Activated CD8-positive, alpha-beta T cell treated with anti-CD3 and anti-CD28 coated beads for 36 hours (primary cell): ENCODE results near the gene RCAN2. TPM values are rescaled to one million over a fixed set of nuclear protein-coding genes. Genes with fewer than 3 reads are reported as not detected.

Experiments used
- ATAC-seq: fragments of 200-7000 bp; cut with Tn5 transposase; one replicate; pipeline ENCODE4 v1.10.0; 2021; ENCODE audit warnings: mild to moderate bottlenecking, moderate library complexity
- CTCF ChIA-PET: fragments of 350-600 bp; sonication (Branson Sonifier 250); formaldehyde crosslinking; loops from one replicate; lab custom pipeline; 2021; ENCODE audit warnings: antibody characterized with exemption; lab: Charles Lee
- POLR2A ChIA-PET: fragments of 350-600 bp; sonication (Branson Sonifier 250); formaldehyde crosslinking; loops from one replicate; lab custom pipeline; 2021; ENCODE audit warnings: antibody characterized with exemption; lab: Charles Lee
- DNase-seq: peaks from one replicate; pipeline ENCODE4 v3.0.0-alpha.2; 2020
- H3K27ac Mint-ChIP-seq: one replicate; pipeline ENCODE4 v1.8.0; 2021; ENCODE audit warnings: mild to moderate bottlenecking, mixed read lengths
- H3K27me3 Mint-ChIP-seq: one replicate; pipeline ENCODE4 v1.8.0; 2021; ENCODE audit warnings: mixed read lengths
- H3K36me3 Mint-ChIP-seq: one replicate; pipeline ENCODE4 v1.8.0; 2021; ENCODE audit warnings: low read depth, mixed read lengths
- H3K4me1 Mint-ChIP-seq: one replicate; pipeline ENCODE4 v1.8.0; 2021; ENCODE audit warnings: low read depth, mixed read lengths
- H3K4me3 Mint-ChIP-seq: one replicate; pipeline ENCODE4 v1.8.0; 2021; ENCODE audit warnings: mild to moderate bottlenecking, moderate library complexity, mixed read lengths
- H3K9me3 Mint-ChIP-seq: one replicate; pipeline ENCODE4 v1.8.0; 2021; ENCODE audit warnings: mixed read lengths
- intact Hi-C: fragments of 100-400 bp; cut with micrococcal nuclease; formaldehyde crosslinking; loops from one replicate; pipeline ENCODE4 v1.10.0; 2022
- total RNA-seq, 2 experiments: library from RNA; stranded (reverse); gene quantifications; one replicate each; pipeline ENCODE4 v1.2.3, GENCODE V29; 2021
- TF ChIP-seq, protein P1 (sequence below): fragments of 200-600 bp; IDR thresholded peaks from one replicate; pipeline ENCODE4 v1.8.0; 2022; ENCODE audit warnings: antibody characterized with exemption, mild to moderate bottlenecking

Gene RCAN2
- total RNA-seq, 2 experiments from 2014 or later = not detected

DNA sequence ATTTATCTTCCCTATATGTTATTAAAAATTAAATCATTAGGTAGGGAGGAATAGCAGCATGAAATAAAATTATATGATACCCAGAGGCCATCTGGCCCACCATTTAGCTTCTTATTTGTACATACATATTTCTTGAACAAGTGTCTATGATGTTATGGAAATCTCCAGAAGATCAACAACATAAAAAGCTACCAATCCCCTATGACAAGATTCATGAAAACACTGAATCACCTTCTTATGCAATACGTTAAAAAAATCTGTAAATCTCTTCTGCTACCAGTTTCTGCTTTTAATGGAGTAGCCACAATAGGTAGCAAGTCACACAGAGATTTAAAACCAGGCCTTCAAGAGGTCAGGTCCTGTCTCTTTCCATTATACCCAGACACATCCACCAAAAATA is 194.7 kb downstream of the RCAN2 start:
- no peak overlapping the region for H3K4me3 Mint-ChIP-seq
- H3K27me3 Mint-ChIP-seq = peaks cover 19% of the 10 kb centered on the region
- intact Hi-C loops = no loop called here
- H3K36me3 Mint-ChIP-seq = no peaks in the 10 kb centered on the region
- H3K27ac Mint-ChIP-seq = no peak overlapping the region
- ATAC-seq (no peak), DNase-seq (no peak)
- CTCF ChIA-PET = no interaction called here
- H3K4me1 Mint-ChIP-seq = no peaks in the 10 kb centered on the region
- POLR2A ChIA-PET = no interaction called here
- H3K9me3 Mint-ChIP-seq = no peaks in the 10 kb centered on the region
- TF ChIP-seq, protein P1, sequence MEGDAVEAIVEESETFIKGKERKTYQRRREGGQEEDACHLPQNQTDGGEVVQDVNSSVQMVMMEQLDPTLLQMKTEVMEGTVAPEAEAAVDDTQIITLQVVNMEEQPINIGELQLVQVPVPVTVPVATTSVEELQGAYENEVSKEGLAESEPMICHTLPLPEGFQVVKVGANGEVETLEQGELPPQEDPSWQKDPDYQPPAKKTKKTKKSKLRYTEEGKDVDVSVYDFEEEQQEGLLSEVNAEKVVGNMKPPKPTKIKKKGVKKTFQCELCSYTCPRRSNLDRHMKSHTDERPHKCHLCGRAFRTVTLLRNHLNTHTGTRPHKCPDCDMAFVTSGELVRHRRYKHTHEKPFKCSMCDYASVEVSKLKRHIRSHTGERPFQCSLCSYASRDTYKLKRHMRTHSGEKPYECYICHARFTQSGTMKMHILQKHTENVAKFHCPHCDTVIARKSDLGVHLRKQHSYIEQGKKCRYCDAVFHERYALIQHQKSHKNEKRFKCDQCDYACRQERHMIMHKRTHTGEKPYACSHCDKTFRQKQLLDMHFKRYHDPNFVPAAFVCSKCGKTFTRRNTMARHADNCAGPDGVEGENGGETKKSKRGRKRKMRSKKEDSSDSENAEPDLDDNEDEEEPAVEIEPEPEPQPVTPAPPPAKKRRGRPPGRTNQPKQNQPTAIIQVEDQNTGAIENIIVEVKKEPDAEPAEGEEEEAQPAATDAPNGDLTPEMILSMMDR = no peak

DNA sequence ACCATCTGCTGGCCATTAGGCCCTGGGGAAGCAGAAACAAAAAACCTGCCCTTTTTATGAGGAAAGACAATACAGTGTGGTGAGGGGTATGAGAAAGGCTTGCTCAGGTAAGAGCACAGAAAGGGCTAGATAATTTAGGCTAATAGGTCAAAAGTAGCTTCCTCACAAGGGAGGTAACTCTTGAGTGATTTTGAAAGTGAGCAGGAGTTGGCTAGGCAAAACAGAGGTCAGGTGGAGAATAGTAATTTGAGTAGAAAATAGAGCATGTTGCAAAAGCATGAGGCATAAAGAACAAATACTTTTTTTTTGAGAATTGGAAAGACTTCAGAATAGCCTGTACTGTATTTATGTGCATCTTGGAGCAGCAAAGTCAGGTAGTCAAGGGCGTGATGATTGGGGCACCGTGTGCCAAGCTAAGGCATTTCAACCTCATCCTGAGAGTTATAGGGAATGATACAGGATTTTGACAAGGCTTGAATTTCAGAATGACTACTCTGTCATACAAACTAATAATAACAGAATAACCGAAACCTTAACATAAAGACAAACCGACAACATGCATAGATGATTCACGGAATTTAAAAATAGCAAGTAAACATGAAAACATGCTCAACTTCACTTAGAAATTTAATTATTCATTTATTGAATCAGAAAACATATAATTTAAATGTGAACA is 197.5 kb downstream of the RCAN2 start:
- no peak for ATAC-seq
- no peaks in the 10 kb centered on the region for H3K4me1 Mint-ChIP-seq
- ChIA-PET CTCF (interaction anchor here (1.1 kb wide), 1 partner anchor 251 kb away, joined by 3 read pairs; no protein-coding TSS in a partner anchor), POLR2A (no interaction called here)
- H3K27ac Mint-ChIP-seq = no peak overlapping the region
- H3K36me3 Mint-ChIP-seq = no peaks in the 10 kb centered on the region
- no peak overlapping the region for H3K4me3 Mint-ChIP-seq
- intact Hi-C loops = no loop called here
- H3K27me3 Mint-ChIP-seq = peaks cover 27% of the 10 kb centered on the region
- TF ChIP-seq, protein P1 = no peak
- no peaks in the 10 kb centered on the region for H3K9me3 Mint-ChIP-seq
- DNase-seq = no peak

DNA sequence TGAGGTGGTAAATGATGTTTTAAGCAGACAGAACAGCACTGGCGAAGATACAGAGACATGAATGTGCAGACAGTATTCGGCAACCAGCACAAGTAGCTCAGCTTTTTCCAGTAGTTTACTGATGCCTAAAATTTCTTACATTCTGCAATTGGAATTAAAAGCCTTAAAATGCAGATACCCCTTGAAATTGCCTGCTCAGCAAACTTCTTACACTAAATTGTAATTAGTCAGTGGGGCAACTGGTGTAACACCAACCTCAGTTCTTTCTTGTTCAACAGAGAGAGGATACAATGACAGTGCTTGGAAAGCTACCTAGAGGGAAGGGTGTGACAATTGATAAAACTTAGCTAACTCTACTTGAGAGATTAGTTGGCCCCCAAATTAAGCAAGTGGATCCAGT is 199.4 kb downstream of the RCAN2 start:
- H3K36me3 Mint-ChIP-seq = no peaks in the 10 kb centered on the region
- H3K4me1 Mint-ChIP-seq = no peaks in the 10 kb centered on the region
- H3K4me3 Mint-ChIP-seq = no peak overlapping the region
- H3K27me3 Mint-ChIP-seq = peaks cover 28% of the 10 kb centered on the region
- ATAC-seq = no peak
- POLR2A ChIA-PET = no interaction called here
- CTCF ChIA-PET = no interaction called here
- H3K9me3 Mint-ChIP-seq = no peaks in the 10 kb centered on the region
- DNase-seq = no peak
- TF ChIP-seq, protein P1 = no peak
- no peak overlapping the region for H3K27ac Mint-ChIP-seq
- intact Hi-C loops = no loop called here

DNA sequence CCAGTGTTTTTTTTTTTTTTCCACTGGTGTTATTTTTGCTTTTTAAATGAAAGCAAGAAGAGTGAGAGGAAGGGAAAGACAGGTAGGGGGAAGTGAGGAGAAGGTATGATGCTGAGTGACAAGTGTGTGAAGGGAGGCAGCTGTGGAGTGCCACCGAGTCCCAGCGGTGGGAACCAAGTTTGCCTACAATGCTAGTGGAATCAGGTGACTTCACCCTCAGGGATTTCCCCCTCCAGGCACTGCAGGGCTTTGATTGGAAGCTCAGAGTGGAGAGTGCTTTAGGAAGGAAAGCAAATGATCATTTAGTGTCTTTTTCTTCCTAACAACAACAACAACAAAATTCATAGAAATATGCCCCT is 200.0 kb downstream of the RCAN2 start:
- H3K9me3 Mint-ChIP-seq = no peaks in the 10 kb centered on the region
- no peaks in the 10 kb centered on the region for H3K36me3 Mint-ChIP-seq
- ChIA-PET CTCF (no interaction called here), POLR2A (interaction anchor here (0.6 kb wide), 1 partner anchor 721 kb away, joined by 3 read pairs; no protein-coding TSS in a partner anchor)
- intact Hi-C loops = no loop called here
- TF ChIP-seq, protein P1 = no peak
- peaks cover 28% of the 10 kb centered on the region for H3K27me3 Mint-ChIP-seq
- no peak for ATAC-seq
- DNase-seq = no peak
- H3K4me3 Mint-ChIP-seq = no peak overlapping the region
- no peak overlapping the region for H3K27ac Mint-ChIP-seq
- no peaks in the 10 kb centered on the region for H3K4me1 Mint-ChIP-seq

DNA sequence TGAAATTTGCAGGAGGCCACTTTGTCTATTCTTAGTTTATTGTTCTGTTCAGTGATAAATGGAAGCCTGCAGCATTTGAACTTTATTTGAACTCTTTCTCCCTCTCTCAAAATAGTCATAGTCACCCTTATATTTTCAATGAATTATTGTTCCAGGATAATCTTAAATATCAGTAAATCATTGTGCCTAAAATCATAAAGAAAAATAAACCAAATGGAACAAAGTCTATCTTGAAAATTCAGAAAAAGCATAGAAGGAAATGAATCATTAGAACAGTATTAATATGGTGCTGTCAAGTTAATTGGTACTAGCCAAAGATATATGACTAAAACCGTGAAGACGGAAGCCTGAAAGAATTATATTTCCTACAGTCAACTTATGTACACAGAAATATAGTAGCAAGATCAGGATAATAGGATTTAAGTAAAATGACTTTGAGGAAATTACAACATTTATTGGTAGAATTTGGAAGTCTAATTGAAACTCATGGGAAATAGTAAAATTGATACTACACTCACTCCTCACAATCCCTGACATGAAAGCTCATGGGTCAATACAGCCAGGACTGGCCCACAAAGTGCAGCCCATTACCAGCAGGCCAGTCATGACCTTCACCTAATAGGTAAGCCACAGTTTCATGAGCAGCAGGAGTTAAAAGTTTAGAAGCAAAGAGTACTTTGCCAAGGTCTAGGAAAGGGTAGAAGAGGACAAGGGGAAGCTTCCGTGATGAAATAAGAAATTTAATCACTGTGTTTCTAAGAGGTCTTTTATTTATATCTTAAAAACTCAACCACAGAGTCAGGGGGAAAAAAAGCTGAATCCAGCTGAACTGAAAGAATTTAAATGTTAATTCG is 200.6 kb downstream of the RCAN2 start:
- TF ChIP-seq, protein P1 = no peak
- Mint-ChIP-seq H3K27ac (no peak overlapping the region), H3K4me1 (no peaks in the 10 kb centered on the region), H3K27me3 (peaks cover 28% of the 10 kb centered on the region), H3K9me3 (no peaks in the 10 kb centered on the region), H3K36me3 (no peaks in the 10 kb centered on the region), H3K4me3 (no peak overlapping the region)
- ATAC-seq (no peak), DNase-seq (no peak)
- POLR2A ChIA-PET = interaction anchor here (0.6 kb wide), 1 partner anchor 722 kb away, joined by 3 read pairs; no protein-coding TSS in a partner anchor
- CTCF ChIA-PET = no interaction called here
- intact Hi-C loops = no loop called here
